ENCODE data around the gene UGT3A1.

Gene UGT3A1

DNA sequence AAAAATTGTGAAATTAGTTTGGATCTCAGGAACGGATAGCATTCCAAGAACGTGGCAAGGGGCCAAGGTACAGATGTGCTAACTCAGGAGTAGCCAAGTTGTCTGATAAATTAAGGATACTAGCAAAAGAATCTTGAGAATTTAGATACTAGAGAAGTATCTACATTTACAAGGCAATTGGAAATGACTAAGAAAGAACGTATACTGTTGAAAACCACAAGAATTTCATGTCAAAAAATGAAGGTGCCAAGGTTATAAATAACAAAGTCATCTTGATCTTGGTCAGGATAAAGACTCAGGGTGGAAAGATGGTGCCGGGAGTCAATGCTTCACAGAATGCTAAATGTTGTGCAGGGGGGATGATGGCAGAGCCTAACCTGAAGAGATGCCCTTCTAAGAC is 72.0 kb downstream of the UGT3A1 start:
- no peaks in the 10 kb centered on the region for H4K20me1 ChIP-seq
- peaks cover 22 to 64% (median 55%) of the 10 kb centered on the region in 11 experiments for H3K9me3 ChIP-seq (replicated peaks in 1 of 11)
- peaks cover 0 to 22% (median 8%) of the 10 kb centered on the region in 11 experiments; a peak in 9 of 22 replicates for H3K36me3 ChIP-seq
- no peak for TF ChIP-seq Cebpa-rat (IDR thresholded peaks at IDR 0.05)
- peak overlapping the region in 4 of 11 experiments; percentile 6 to 42 (median 20); a peak in 6 of 22 replicates for H3K4me2 ChIP-seq
- no peaks in the 10 kb centered on the region for H3K27me3 ChIP-seq
- H3K4me1 ChIP-seq = peaks cover under 1 to 52% (median 34%) of the 10 kb centered on the region in 10 experiments; a peak in 17 of 20 replicates
- peak overlapping the region in 4 of 10 experiments; percentile 1 to 36 (median 8); a peak in 3 of 20 replicates for H3K4me3 ChIP-seq
- peak overlapping the region in 3 of 11 experiments; percentile 39 to 54 (median 53); a peak in 3 of 22 replicates for H3K27ac ChIP-seq
- H3K9ac ChIP-seq = no peak overlapping the region

DNA sequence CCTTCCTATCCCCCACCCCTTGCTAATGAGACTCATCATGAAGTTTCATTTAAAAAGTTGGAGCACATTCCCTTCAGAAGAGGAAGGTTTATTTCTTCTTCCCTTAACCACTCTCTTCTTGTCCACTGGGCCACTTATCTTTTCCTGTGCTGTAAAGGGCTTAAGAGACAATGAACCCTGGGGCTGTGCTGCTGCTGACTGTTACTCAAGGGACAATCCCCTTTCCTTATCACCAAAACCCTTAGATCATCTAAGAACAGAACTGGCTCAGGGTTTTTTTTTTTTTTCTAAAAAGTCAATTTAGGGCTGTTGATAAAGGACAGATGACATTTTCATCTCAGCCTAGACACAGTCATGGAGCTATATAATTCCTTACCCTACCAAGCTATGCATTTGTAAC is 82.4 kb downstream of the UGT3A1 start:
- Histone ChIP-seq H3K4me3 (peak overlapping the region in 5 of 10 experiments; percentile 6 to 27 (median 18); a peak in 5 of 20 replicates), H4K20me1 (no peaks in the 10 kb centered on the region), H3K9me3 (replicated peaks in 1 of 11) (peaks cover 33 to 44% (median 39%) of the 10 kb centered on the region in 11 experiments), H3K4me1 (peaks cover 20 to 84% (median 69%) of the 10 kb centered on the region in 10 experiments), H3K27ac (peak overlapping the region in 10 of 11 experiments; percentile 12 to 96 (median 88); a peak in 18 of 22 replicates), H3K36me3 (peaks cover 0 to 23% (median 0%) of the 10 kb centered on the region in 11 experiments; a peak in 7 of 22 replicates), H3K9ac (peak overlapping the region in 8 of 11 experiments; percentile 49 to 84 (median 74); a peak in 16 of 22 replicates), H3K27me3 (no peaks in the 10 kb centered on the region), H3K4me2 (peak overlapping the region; percentile 36 to 88 (median 75))
- no peak for TF ChIP-seq Cebpa-rat (IDR thresholded peaks at IDR 0.05)

DNA sequence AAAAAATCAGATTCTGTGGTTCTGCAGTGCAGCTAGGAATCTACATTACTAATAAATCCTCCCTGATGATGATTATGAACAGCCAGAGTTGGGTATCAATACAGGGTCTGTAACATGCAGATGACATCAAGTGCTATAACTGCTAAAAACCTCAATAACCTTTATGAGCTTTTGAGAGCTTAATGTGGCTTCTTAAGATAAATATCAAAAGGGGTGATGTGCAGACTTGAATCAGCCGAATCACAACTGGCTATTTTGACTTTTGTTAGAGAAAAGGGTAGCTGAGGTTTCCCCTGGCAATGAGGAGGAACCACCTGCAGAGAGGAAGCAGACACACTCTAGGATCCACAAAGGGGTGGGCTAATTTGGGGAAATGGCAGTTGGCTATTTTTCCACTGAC is 83.0 kb downstream of the UGT3A1 start:
- peaks cover 35 to 46% (median 41%) of the 10 kb centered on the region in 11 experiments for H3K9me3 ChIP-seq (replicated peaks in 1 of 11)
- TF ChIP-seq Cebpa-rat (IDR thresholded peaks at IDR 0.05) = no peak
- H3K4me3 ChIP-seq = peak overlapping the region in 3 of 10 experiments; percentile 16 to 27 (median 23); a peak in 3 of 20 replicates
- H3K27ac ChIP-seq = peak overlapping the region in 10 of 11 experiments; percentile 12 to 96 (median 88); a peak in 18 of 22 replicates
- no peaks in the 10 kb centered on the region for H4K20me1 ChIP-seq
- H3K36me3 ChIP-seq = peaks cover 0 to 25% (median 0%) of the 10 kb centered on the region in 11 experiments; a peak in 8 of 22 replicates
- H3K9ac ChIP-seq = peak overlapping the region in 8 of 11 experiments; percentile 49 to 84 (median 74); a peak in 17 of 22 replicates
- H3K4me2 ChIP-seq = peak overlapping the region; percentile 36 to 88 (median 75)
- no peaks in the 10 kb centered on the region for H3K27me3 ChIP-seq
- H3K4me1 ChIP-seq = peaks cover 20 to 90% (median 73%) of the 10 kb centered on the region in 10 experiments

DNA sequence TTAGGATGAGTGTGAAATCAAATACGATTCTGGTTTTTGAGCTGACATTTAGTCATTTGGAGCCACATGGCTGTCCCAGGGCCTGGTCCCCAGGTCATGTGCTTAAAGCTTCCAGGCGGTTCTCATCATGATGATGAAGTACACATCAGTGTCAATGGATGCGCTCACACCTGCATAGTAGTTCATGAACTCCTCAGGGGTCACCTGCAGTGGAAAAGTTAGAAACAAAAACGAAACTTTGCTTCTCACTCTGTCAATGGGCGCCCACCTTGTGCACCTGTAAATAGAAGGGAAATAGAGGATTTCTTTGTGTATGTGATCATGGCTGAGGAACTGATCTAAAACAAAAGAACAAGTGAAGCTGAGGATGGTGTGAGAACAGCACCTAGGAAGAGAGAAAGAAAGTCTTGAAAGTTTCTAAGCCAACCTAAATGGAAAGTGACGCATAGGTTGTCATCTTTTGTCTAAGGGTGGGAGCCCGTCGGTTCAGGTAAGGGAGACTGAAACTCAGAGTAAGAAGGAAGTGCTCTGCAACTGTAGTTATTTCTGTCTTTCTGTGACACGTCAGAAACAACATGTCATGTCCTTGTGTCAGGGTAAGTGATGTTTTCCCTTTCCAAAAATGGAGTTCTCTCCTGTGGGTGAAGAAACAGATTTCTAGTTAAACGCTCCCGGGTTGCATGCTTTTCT is 86.6 kb downstream of the UGT3A1 start:
- Histone ChIP-seq H3K27ac (peak overlapping the region in 8 of 11 experiments; percentile 54 to 96 (median 88); a peak in 16 of 22 replicates), H4K20me1 (no peaks in the 10 kb centered on the region), H3K4me1 (peaks cover 30 to 100% (median 94%) of the 10 kb centered on the region in 10 experiments), H3K9me3 (replicated peaks in 1 of 11) (peaks cover 17 to 26% (median 20%) of the 10 kb centered on the region in 11 experiments), H3K9ac (peak overlapping the region in 5 of 11 experiments; percentile 14 to 84 (median 23); a peak in 9 of 22 replicates), H3K4me3 (peak overlapping the region in 2 of 10 experiments; percentile 10 to 15; a peak in 3 of 20 replicates), H3K36me3 (peaks cover 0 to 13% (median 0%) of the 10 kb centered on the region in 11 experiments; a peak in 5 of 22 replicates), H3K4me2 (peak overlapping the region in 10 of 11 experiments; percentile 16 to 88 (median 69); a peak in 19 of 22 replicates), H3K27me3 (no peaks in the 10 kb centered on the region)
- TF ChIP-seq Cebpa-rat (IDR thresholded peaks at IDR 0.05) = no peak

DNA sequence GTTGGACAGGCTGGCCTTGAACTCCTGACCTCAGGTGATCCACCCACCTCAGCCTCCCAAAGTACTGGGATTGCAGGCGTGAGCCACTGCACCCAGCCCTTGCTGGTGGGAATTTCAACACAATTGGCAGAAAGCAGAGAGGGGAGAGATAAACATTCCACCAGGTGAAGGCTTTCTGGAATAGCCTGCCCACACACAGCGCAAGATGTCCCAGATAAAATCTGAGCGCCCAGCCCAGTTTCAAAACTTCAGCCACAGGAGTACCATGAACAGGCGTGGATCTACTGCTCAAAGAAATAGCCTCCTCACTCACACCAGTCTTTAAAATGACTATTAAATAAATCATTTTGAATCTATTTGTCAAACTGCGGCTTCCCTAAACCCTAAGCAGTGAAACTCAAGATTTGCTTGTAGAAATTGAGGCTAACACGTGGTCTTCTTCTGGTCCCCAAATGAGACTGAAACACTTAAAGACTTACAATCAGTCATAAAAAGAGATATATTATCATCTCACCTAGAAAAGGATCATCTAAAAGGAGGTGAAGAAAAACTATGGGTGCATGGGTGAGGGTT is 87.5 kb downstream of the UGT3A1 start:
- Histone ChIP-seq H3K9ac (peak overlapping the region in 1 of 11 experiments; percentile 84; a peak in 2 of 22 replicates), H3K9me3 (replicated peaks in 1 of 11) (peaks cover 17 to 26% (median 20%) of the 10 kb centered on the region in 11 experiments), H3K27me3 (no peaks in the 10 kb centered on the region), H4K20me1 (no peaks in the 10 kb centered on the region), H3K36me3 (peaks cover 0 to 13% (median 0%) of the 10 kb centered on the region in 11 experiments; a peak in 5 of 22 replicates), H3K4me3 (peak overlapping the region in 3 of 10 experiments; percentile 10 to 17 (median 15); a peak in 1 of 20 replicates), H3K27ac (peak overlapping the region in 7 of 11 experiments; percentile 85 to 96 (median 89); a peak in 13 of 22 replicates), H3K4me1 (peaks cover 27 to 100% (median 94%) of the 10 kb centered on the region in 10 experiments), H3K4me2 (peak overlapping the region in 6 of 11 experiments; percentile 64 to 88 (median 72); a peak in 10 of 22 replicates)
- no peak for TF ChIP-seq Cebpa-rat (IDR thresholded peaks at IDR 0.05)

DNA sequence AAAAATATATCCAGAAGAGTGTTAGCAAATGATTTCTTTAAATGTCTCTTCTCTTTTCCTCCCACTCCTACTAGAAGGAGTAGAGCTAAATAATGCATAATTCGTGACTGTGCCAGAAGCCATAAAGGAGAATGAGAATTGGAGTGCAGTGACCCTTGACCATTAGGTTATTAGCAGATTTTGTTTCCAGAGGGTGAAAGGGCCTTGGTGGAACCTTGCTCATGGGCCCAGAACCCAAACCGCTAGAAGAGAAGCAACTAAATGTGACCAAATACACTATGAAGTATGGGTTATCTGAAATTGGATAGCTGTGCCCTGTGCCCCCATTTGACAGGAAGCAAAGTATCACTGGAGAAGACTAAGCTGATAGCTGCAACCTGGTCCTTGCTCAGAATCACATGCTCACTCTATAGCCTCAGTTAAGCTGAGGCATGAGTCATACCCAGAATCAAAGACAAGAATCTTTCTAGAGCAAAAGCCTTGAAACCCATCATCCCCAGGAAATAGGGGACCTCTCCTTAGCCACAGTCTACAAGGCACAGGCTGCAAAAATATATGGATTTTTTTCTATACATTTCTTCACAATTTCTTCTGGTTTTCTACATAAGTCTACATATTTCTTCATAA is 89.0 kb downstream of the UGT3A1 start:
- Histone ChIP-seq H3K4me2 (peak overlapping the region; percentile 17 to 88 (median 64); a peak in 20 of 22 replicates), H3K27me3 (no peaks in the 10 kb centered on the region), H3K4me3 (no peak overlapping the region), H3K27ac (peak overlapping the region in 6 of 11 experiments; percentile 87 to 96 (median 90); a peak in 12 of 22 replicates), H3K4me1 (peaks cover 19 to 100% (median 86%) of the 10 kb centered on the region in 10 experiments), H4K20me1 (no peaks in the 10 kb centered on the region), H3K9ac (peak overlapping the region in 2 of 11 experiments; percentile 5 to 80; a peak in 2 of 22 replicates), H3K9me3 (replicated peaks in 1 of 11) (peaks cover 17 to 26% (median 20%) of the 10 kb centered on the region in 11 experiments), H3K36me3 (peaks cover 0 to 13% (median 0%) of the 10 kb centered on the region in 11 experiments; a peak in 5 of 22 replicates)
- no peak for TF ChIP-seq Cebpa-rat (IDR thresholded peaks at IDR 0.05)
